BE2C (cell line): Measurements from ENCODE around the gene MYOD1.

Experiments
- DNase-seq: peaks from one replicate; pipeline ENCODE4 v3.0.0-alpha.2; 2020
- H3K27me3 ChIP-seq: fragments of 250-450 bp; sonication (Bioruptor Pico); 2 replicates; pipeline ENCODE4 v1.5.1; 2020; ENCODE audit warnings: mild to moderate bottlenecking
- H3K36me3 ChIP-seq: fragments of 250-450 bp; sonication (Bioruptor Pico); 2 replicates; pipeline ENCODE4 v1.5.1; 2020; ENCODE audit warnings: mild to moderate bottlenecking
- H3K4me1 ChIP-seq: fragments of 250-450 bp; sonication (Bioruptor Pico); 2 replicates; pipeline ENCODE4 v1.5.1; 2020
- H3K4me3 ChIP-seq: 2 replicates; pipeline ENCODE4 v1.5.1; 2011; ENCODE audit warnings: low read depth, low read length
- H3K9me3 ChIP-seq: fragments of 250-450 bp; sonication (Bioruptor Pico); 2 replicates; pipeline ENCODE4 v1.5.1; 2020
- CTCF ChIP-seq: IDR thresholded peaks from 2 replicates; pipeline ENCODE4 v1.5.1; 2012; ENCODE audit warnings: mild to moderate bottlenecking, low read depth, low read length

MYOD1 gene

GRCh38 chr11:17700991-17701390 is 18.4 kb upstream of the MYOD1 start:
- Histone ChIP-seq H3K27me3 (peaks cover 5% of the 10 kb centered on the region), H3K36me3 (no peaks in the 10 kb centered on the region), H3K4me3 (no peak overlapping the region), H3K4me1 (no peaks in the 10 kb centered on the region), H3K9me3 (no peaks in the 10 kb centered on the region)
- DNase-seq, result no peak
- no peak for TF ChIP-seq CTCF

GRCh38 chr11:17702876-17703275 is 16.5 kb upstream of the MYOD1 start:
- TF ChIP-seq CTCF, result no peak
- no peaks in the 10 kb centered on the region for H3K36me3 ChIP-seq
- DNase-seq, result no peak
- no peaks in the 10 kb centered on the region for H3K27me3 ChIP-seq
- H3K9me3 ChIP-seq, result no peaks in the 10 kb centered on the region
- H3K4me3 ChIP-seq, result no peak overlapping the region
- H3K4me1 ChIP-seq, result no peaks in the 10 kb centered on the region

- TF ChIP-seq CTCF, result no peak
These were observed 15.4 kb upstream of the MYOD1 start for GRCh38 chr11:17703951-17704350.

GRCh38 chr11:17707830-17708229 is 11.5 kb upstream of the MYOD1 start:
- no peaks in the 10 kb centered on the region for H3K27me3 ChIP-seq
- H3K36me3 ChIP-seq, result no peaks in the 10 kb centered on the region
- no peak for TF ChIP-seq CTCF
- no peaks in the 10 kb centered on the region for H3K9me3 ChIP-seq
- no peak overlapping the region for H3K4me3 ChIP-seq
- no peaks in the 10 kb centered on the region for H3K4me1 ChIP-seq
- no peak for DNase-seq

More at GRCh38 chr11:17703951-17704350, 15.4 kb upstream of the MYOD1 start:
- Histone ChIP-seq H3K27me3 (no peaks in the 10 kb centered on the region), H3K9me3 (no peaks in the 10 kb centered on the region), H3K36me3 (no peaks in the 10 kb centered on the region), H3K4me1 (no peaks in the 10 kb centered on the region), H3K4me3 (no peak overlapping the region)
- DNase-seq, result no peak

- no peaks in the 10 kb centered on the region for H3K36me3 ChIP-seq
- H3K4me3 ChIP-seq, result no peak overlapping the region
- DNase-seq, result no peak
- TF ChIP-seq CTCF, result no peak
- H3K27me3 ChIP-seq, result no peaks in the 10 kb centered on the region
- H3K9me3 ChIP-seq, result no peaks in the 10 kb centered on the region
- H3K4me1 ChIP-seq, result no peaks in the 10 kb centered on the region
These were observed 7.5 kb upstream of the MYOD1 start for GRCh38 chr11:17711836-17712235.

GRCh38 chr11:17713851-17714250 is 5.5 kb upstream of the MYOD1 start:
- Histone ChIP-seq H3K9me3 (no peaks in the 10 kb centered on the region), H3K4me1 (no peaks in the 10 kb centered on the region), H3K4me3 (no peak overlapping the region), H3K27me3 (peaks cover 10% of the 10 kb centered on the region), H3K36me3 (no peaks in the 10 kb centered on the region)
- no peak for TF ChIP-seq CTCF
- no peak for DNase-seq
